ENCODE measurements around the gene CFAP20DC. TPM values are rescaled to one million over a fixed set of nuclear protein-coding genes. Genes with fewer than 3 reads are reported as not detected.

CFAP20DC gene
- total RNA-seq, 1 experiment from 2014 or later: 2.9 TPM

DNA sequence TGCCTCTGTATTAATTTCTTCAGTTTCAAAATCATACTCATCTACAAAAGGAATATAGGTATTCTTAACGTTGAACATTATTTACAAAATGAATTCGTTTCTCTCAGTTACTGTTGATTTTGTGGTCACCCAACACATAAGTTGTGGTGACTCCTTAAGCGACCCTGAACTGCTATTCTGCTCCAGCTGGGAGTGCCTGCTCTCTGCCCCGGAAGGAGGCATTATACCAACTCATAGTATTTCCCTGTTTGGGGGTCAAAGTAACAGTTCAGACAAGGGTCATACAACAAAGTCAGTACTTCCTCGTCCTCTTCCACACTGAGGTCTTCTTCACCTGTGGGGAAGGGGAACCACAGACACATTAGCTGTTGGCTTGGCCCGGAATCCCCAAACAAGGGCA lies 307.6 kb downstream of the CFAP20DC start:
- ATAC-seq: no peak
- Histone ChIP-seq H3K9me2 (ENCODE audit: insufficient read depth) (no peaks in the 10 kb centered on the region), H3K4me3 (replicated peaks in 1 of 2; ENCODE audit: low read depth in 1 of 2, low read length in 2 of 2) (no peak overlapping the region), H3K27ac (ENCODE audit: low read depth, low read length) (no peak overlapping the region), H3K4me1 (ENCODE audit: control insufficient read depth in 1 of 2, insufficient read depth in 2 of 2, low read length in 2 of 2) (no peaks in the 10 kb centered on the region), H3K4me2 (ENCODE audit: low read length) (no peak overlapping the region), H3K27me3 (ENCODE audit: insufficient read depth, low read length) (0 out of 2 replicates have a peak, but pooled peaks cover 10% of the 10 kb centered on the region), H3K36me3 (ENCODE audit: control insufficient read depth in 1 of 2, insufficient read depth in 2 of 2, low read length in 2 of 2) (no peaks in the 10 kb centered on the region), H3K9ac (ENCODE audit: low read length) (no peak overlapping the region), H3K9me3 (ENCODE audit: control insufficient read depth in 1 of 2, insufficient read depth in 1 of 2, low read depth in 1 of 2, low read length in 2 of 2) (no peaks in the 10 kb centered on the region), H4K20me1 (ENCODE audit: insufficient read depth) (no peaks in the 10 kb centered on the region), H2AFZ (ENCODE audit: low read depth, low read length, poor library complexity, severe bottlenecking) (no peak overlapping the region), H3K79me2 (ENCODE audit: insufficient read depth, low read length) (no peaks in the 10 kb centered on the region)
- BruUV-seq (replicated peaks): no TSS peak
- no peak for TF ChIP-seq ZFX (IDR thresholded peaks at IDR 0.05)
- no peak for TF ChIP-seq SRF (IDR thresholded peaks at IDR 0.05; ENCODE audit: low read depth)
- TF ChIP-seq, protein P1, sequence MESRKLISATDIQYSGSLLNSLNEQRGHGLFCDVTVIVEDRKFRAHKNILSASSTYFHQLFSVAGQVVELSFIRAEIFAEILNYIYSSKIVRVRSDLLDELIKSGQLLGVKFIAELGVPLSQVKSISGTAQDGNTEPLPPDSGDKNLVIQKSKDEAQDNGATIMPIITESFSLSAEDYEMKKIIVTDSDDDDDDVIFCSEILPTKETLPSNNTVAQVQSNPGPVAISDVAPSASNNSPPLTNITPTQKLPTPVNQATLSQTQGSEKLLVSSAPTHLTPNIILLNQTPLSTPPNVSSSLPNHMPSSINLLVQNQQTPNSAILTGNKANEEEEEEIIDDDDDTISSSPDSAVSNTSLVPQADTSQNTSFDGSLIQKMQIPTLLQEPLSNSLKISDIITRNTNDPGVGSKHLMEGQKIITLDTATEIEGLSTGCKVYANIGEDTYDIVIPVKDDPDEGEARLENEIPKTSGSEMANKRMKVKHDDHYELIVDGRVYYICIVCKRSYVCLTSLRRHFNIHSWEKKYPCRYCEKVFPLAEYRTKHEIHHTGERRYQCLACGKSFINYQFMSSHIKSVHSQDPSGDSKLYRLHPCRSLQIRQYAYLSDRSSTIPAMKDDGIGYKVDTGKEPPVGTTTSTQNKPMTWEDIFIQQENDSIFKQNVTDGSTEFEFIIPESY (IDR thresholded peaks at IDR 0.05; ENCODE audit: extremely low read depth, insufficient replicate concordance, low read length): no peak
- TF ChIP-seq EZH2phosphoT487 (IDR thresholded peaks at IDR 0.05; ENCODE audit: borderline replicate concordance): no peak
- no peak for TF ChIP-seq POLR2A (IDR thresholded peaks at IDR 0.05; ENCODE audit: borderline replicate concordance, extremely low read depth, insufficient read depth, insufficient read length)
- no peak for TF ChIP-seq FOSL1 (IDR thresholded peaks at IDR 0.05; ENCODE audit: low read depth)
- TF ChIP-seq JUND (IDR thresholded peaks at IDR 0.05): no peak
- TF ChIP-seq, protein P2, sequence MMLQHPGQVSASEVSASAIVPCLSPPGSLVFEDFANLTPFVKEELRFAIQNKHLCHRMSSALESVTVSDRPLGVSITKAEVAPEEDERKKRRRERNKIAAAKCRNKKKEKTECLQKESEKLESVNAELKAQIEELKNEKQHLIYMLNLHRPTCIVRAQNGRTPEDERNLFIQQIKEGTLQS (IDR thresholded peaks at IDR 0.05): no peak
- TF ChIP-seq SP1 (IDR thresholded peaks at IDR 0.05; ENCODE audit: low read depth): no peak
- no peak for TF ChIP-seq YY1 (IDR thresholded peaks at IDR 0.05; ENCODE audit: extremely low read depth, insufficient replicate concordance, low read depth, low read length)
- TF ChIP-seq CBX3 (IDR thresholded peaks at IDR 0.05; ENCODE audit: low read depth): no peak
- no peak for TF ChIP-seq RAD21 (IDR thresholded peaks at IDR 0.05; ENCODE audit: low read depth)
- no peak for TF ChIP-seq EGR1 (IDR thresholded peaks at IDR 0.05; ENCODE audit: low read depth)
- TF ChIP-seq ELF1 (IDR thresholded peaks at IDR 0.05; ENCODE audit: borderline replicate concordance, low read depth): no peak
- TF ChIP-seq, protein P3, sequence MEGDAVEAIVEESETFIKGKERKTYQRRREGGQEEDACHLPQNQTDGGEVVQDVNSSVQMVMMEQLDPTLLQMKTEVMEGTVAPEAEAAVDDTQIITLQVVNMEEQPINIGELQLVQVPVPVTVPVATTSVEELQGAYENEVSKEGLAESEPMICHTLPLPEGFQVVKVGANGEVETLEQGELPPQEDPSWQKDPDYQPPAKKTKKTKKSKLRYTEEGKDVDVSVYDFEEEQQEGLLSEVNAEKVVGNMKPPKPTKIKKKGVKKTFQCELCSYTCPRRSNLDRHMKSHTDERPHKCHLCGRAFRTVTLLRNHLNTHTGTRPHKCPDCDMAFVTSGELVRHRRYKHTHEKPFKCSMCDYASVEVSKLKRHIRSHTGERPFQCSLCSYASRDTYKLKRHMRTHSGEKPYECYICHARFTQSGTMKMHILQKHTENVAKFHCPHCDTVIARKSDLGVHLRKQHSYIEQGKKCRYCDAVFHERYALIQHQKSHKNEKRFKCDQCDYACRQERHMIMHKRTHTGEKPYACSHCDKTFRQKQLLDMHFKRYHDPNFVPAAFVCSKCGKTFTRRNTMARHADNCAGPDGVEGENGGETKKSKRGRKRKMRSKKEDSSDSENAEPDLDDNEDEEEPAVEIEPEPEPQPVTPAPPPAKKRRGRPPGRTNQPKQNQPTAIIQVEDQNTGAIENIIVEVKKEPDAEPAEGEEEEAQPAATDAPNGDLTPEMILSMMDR (IDR thresholded peaks at IDR 0.05 in 2 of 3, conservative IDR thresholded peaks at IDR 0.05 in 1 of 3; ENCODE audit: borderline replicate concordance in 1 of 3, insufficient read depth in 1 of 3, low read depth in 2 of 3, low read length in 2 of 3): no peak
- no peak for DNase-seq (ENCODE audit: low read depth, low spot score)
- ChIA-PET CTCF (no interaction called here), RAD21 (ENCODE audit: low non-redundant PET in 1 of 2, low total read pairs in 2 of 2, uncharacterized antibody in 2 of 2, unreplicated experiment in 2 of 2) (no interaction called here), POLR2A (no interaction called here)
- intact Hi-C loops (cut with micrococcal nuclease): no loop called here

Data from HCT116 (cell line).